NCI-H2171 (cell line): ENCODE data around the gene ALK.
A peak's percentile ranks its signal among the peaks of the same experiment; 100 is the strongest.

Experiments
- DNase-seq: peaks from one replicate; lab custom pipeline; 2025; lab: John Stamatoyannopoulos, UW

The ALK gene

DNA sequence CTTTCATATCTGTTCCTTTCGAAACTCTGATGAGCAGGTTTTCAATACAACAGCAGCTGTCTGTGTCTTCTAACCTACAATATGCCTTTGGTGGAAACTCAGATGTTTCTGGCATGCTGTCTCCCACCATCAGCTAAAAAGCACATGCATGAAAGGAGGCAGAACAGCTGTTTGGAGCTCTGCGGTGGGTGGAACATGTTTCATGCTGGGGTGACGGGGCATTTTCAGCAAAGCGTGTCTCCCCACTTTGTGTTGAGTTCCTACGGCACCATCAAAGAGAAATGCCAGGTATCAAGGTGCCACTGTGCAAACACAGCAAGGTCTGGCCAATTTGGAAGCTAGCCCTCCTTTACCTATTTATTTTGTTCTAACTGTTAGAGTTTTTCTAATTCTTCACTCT is 516.1 kb downstream of the ALK start:
- DNase-seq = no peak

DNA sequence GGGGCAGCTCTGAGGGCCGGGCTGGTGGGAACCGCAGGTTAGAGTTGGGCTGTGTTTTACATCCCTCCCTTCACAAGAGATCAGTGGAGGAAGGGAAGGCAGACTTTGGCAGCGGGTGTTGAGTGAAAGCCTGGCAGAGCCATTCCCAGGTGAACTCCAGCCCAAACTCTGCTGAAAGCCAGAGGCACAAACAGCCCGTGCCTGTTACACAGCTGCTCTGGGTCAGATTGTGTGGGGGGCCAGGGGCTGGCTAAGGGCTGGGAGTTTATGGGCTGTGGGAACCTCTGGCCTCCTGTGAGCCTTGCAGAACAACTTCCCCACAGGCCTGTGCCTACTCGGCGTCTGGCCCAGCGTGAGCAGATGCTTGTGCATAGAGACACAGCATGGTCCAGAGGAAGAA is 519.4 kb downstream of the ALK start:
- no peak for DNase-seq

- DNase-seq = no peak
Observed at GRCh38 chr2:29400930-29401653, 520.3 kb downstream of the ALK start.

- DNase-seq = no peak
Observed at GRCh38 chr2:29398384-29399237, 522.8 kb downstream of the ALK start.

DNA sequence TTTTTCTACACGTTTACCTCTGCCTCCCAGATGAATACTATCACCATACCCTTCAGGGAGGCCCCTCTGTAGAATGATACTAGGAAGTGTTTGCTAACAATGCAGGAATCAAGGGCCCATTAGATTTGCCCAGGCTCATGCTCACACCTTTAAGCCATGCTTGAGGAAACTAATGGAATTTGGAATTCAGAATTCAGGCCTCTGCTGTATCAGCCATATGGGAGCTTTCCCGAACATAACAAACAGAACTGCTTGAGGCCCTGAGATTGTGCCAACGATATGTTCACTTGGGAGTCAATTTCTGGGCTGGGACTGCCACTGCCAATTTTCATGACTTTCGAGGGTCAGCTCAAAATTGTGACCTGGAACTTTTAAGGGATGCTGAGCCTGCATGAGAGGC is 523.7 kb downstream of the ALK start:
- DNase-seq = no peak

DNA sequence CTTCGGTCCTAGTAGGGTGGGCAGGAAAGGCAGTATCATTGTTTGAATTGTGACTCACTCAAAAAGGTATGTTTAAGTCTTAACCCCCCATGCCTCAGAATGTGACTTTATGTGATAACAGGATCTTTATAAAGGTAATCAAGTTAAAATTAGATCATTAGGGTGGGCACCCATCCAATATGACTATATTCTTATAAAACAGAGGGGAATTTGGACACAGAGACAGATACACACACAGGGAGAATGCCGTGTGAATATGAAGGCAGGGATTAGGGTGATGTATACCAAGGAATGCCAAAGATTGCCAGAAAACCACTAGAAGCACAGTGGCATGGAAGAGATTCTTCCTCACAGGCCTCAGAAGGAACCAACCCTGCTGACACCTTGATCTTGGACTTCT is 524.3 kb downstream of the ALK start:
- no peak for DNase-seq

- DNase-seq = no peak
Observed at GRCh38 chr2:29394981-29395350, 526.4 kb downstream of the ALK start.

DNA sequence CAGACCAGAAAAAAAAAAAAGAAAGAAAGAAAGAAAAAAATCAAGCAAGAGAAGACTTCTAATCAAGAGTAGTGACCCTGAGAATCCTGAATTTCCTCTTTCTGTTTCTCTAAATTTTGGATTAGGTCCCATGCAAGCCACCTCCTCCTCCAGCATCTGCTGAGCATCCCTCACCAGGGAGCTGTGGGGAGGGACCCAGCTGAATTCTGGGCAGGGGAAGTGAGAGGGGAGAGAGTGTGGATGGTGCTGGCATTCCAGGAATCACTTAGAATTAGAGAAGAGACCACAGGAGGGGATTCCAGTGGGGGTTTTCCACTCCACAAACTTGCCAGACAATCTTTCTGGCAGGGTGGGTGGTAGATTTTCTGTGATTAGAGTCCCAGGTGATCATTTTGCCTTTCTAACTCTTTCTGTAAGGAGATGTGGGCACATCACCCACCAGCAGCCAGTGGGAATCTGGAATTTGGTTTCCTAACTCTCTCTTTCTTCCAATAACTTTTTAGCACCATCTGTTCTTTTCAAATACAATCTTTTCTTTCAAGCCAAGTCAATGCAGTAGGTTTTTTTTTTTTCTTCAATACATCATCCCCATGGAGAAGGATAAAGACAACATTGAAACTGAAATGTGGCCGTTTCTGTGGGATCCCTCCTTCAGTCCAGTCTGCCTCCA is 526.9 kb downstream of the ALK start:
- DNase-seq = no peak

DNA sequence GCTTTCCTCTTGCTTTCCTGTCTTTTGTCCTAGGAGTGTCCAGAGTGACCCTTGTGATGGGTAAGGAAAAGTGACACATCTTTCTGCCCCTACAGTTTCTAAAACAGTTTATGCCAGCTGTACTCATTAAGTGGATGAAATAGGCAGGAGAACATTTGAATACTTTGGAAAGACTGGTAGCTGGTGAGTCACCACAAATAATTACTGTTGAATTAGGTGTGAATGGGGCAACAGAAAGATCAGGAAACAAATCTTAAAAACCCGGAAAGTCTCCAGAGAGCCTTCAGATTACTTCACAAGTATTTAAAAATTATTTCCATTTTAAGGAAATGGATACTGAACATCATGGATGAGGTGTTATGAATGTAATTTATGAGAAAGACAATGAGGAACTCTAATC is 527.7 kb downstream of the ALK start:
- no peak for DNase-seq

DNA sequence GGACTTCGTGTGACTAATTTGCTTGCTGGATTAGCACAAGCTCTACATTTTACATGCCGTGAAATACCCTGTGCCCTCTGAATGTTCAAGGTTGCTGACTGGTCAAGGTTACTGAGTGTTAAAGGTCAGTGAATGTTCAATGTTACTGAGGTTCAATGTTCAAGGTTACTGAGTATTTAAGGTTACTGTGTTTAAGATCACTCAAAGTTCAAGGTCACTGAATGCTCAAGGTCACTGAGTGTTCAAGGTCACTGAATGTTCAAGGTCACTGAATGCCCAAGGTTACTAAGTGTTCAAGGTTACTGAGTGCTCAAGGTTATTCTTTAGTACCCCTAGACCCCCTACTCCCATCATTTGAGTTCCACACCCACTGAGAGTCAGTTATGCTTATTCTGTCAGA is 528.6 kb downstream of the ALK start:
- DNase-seq = no peak

DNA sequence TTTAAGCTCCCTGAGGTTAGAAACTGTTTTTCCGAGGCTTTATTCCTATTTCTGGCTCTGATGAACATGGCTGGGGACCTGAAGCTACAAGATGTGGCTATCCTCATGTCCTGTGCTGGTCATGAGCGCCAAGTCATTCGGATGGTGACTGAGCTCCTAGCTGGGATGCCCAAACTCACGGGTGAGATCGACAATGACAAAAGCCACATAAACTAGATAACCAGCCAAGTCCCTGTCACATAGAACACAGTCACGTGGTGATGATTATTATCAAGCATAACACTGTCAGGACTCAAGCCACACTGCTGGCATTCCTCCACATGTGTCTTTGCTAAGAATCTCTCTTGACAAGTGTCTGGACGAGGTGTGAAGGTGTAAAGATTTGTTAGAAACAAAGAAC is 531.2 kb downstream of the ALK start:
- no peak for DNase-seq

GRCh38 chr2:29389686-29390085 is 531.7 kb downstream of the ALK start:
- DNase-seq = no peak

- DNase-seq = no peak
Observed at GRCh38 chr2:29388071-29388470, 533.3 kb downstream of the ALK start.

- DNase-seq = peak; percentile 54
Observed at GRCh38 chr2:29382486-29382885, 538.9 kb downstream of the ALK start.

DNA sequence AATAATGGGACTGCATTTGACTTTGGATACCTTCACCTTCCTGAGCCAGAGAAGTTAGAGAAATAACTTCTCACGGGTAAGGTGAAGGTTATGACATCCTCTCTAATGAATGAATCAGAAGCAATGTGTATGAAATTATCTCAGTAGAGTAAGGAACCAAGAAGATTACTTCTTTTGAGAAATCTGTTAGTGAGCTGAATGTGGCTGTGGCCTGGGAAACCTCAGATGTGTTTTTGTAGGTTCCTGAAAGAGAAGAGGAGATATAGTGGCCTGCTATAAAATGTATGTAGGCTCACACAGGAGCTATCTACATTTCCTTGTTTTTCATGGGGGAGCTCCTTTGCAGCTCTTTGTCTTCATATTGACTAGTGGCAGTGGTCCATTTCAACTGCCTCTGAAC is 543.6 kb downstream of the ALK start:
- no peak for DNase-seq

GRCh38 chr2:29376541-29376940 is 544.8 kb downstream of the ALK start:
- no peak for DNase-seq

DNA sequence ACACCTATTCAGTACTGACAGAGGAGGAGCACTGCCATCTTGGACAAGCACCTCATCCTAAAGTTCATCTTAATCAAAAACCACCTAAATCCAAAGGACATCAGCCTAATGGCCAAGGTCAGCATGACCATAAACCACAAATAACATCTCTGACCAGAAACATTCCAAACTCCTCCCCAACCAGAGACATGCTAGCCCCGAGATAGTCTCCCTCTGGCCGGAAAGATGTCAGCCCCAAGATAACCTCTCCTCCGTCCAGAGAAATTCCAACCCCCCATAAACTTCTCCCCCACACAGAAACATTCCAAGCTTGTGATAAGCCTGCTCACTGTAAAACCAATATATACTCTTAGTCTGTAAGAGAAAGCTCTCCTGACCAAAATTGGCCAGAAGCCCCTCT is 545.5 kb downstream of the ALK start:
- DNase-seq = no peak

- no peak for DNase-seq
Observed at GRCh38 chr2:29374823-29375222, 546.6 kb downstream of the ALK start.

GRCh38 chr2:29373870-29374269 is 547.5 kb downstream of the ALK start:
- DNase-seq = no peak

DNA sequence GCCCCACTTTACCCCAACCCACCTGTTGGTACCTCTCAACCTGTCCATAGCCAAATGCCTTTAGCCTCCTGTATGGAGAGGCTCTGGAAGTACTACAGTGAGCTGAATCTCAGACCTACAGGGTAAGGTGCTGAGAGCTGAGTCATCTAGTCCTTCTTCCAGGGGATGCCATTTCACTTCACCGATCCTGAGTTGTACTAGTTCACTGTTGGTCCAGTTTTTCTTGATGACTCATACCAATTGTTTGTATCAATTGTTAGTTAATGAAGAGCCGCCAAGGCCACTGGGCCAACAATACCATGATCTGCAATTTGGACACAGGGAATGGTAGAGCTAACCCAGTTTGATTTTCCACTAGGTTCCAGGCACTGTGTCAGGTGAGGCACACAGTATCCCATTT is 549.2 kb downstream of the ALK start:
- DNase-seq = no peak

GRCh38 chr2:29370581-29371125 is 550.7 kb downstream of the ALK start:
- no peak for DNase-seq

DNA sequence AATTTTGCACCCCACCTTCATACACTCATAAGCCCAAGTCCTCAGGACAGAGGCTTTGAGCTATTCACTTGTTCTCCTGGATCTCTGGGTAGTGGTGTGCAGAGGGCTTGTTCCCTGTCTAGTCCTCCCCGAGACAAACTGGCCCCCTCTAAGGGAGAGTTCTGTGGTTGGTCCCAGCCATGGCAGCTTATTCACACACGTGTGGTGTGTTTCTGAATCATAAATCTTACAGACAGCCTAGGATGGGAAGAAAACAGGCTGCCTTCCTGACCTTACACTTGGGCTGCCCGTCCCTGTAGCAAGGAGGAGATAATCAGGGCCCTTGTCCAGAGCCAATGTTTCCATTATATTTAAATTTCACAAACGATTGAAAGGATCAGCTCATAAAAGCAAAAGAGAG is 551.2 kb downstream of the ALK start:
- DNase-seq = no peak

DNA sequence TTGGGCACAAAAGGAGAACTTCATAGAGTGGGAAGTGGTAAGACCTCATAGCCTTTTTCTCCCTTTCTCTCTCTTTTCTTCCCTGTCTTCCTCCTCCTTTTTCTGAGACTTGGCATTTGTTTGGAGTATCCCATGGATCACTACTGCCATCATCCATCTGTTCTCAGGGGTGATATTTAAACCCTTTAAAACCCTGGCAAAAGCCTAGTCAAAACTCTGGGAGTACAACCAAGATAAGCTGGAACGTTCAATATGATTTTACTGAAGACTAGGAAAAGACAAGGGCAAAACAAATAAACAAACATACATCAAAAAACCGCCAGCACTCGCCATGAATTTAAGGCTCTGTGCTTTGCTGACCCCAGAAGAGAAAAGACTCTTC is 552.7 kb downstream of the ALK start:
- no peak for DNase-seq
